Endometrial microvascular endothelial cells (primary cell): ENCODE data around the gene PHYH. TPM values are rescaled to one million over a fixed set of nuclear protein-coding genes. Genes with fewer than 3 reads are reported as not detected.

Experiments used
- in situ Hi-C: cut with HindIII; loops from 2 replicates; pipeline ENCODE4 v1.10.0; 2017; ENCODE audit warnings: low sequenced_read_pairs, low pct_unique_long_range_greater_than_20kb; ENCODE audit errors: inconsistent ontology term
- total RNA-seq: library from RNA; depleted of rRNA; stranded (reverse); fragments of >200 nt; gene quantifications from one replicate; pipeline ENCODE4 v1.2.3, GENCODE V29; 2015; ENCODE audit errors: inconsistent ontology term

Gene PHYH
- total RNA-seq, 1 donor from 2014 or later, result 7.1 TPM

DNA sequence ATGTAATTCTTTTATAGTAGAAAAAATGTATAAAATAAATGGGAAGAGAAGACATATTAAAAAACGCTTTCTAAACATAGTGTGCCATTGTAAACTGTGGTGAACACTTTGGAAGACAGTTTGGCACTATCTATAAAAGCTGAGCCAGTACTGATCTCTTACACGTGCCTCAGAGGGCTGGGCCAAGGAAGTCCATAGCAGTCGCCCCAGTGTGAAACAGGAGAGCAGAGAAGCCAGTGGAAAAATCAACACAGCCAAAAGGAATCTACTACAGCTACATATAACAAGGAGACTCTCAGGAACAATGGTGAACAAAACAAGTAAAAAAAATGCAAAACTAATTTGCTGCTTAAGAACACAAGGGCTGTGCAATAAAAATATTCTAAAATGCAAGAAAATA is 27.7 kb upstream of the PHYH start:
- in situ Hi-C loops, result no loop called here

DNA sequence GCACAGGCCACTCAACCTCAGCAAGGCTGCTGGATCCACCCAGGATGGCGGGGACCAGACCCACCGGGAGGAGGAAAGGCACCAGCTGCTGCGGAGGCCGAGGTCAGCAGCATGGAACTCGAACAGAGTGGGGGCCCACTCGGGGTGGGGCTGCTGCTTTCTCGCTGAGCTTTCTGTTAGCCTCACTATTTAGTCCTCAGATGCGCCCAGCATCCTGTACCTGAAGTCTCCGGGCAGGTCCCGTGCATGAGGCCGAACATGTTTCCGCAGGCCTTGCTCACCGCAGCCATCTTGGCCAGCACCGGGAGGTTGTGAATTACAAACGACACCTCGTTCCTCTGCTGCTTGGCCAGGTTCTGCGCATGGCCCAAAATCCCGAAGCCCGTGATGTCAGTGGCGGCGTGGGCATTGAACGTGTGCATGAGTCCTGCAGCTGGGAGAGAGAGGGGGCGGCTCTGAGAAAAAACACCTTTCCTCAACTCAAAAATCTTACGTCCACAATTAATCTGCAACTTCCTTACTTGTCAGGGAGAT is 22.8 kb upstream of the PHYH start:
- in situ Hi-C loops, result no loop called here

DNA sequence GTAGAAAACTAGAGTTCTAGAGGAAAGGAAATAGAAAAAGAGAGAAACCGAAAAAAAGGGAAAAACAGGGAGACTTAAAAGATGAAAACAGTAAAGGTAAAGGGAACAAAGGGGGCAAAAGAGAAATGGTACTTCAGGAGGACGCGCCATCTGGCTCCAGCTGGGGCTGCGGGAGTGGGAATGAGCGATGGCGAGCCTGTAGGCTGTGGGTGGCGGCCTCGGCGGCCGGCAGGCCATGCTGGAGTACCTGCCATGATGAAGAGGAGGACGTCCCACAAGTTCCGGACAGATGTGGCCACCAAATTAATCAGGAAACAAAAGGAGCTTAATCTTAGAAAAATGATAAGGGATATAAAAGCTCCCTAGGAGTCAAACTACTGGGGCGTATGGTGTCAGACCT is 21.7 kb upstream of the PHYH start:
- in situ Hi-C loops, result no loop called here

DNA sequence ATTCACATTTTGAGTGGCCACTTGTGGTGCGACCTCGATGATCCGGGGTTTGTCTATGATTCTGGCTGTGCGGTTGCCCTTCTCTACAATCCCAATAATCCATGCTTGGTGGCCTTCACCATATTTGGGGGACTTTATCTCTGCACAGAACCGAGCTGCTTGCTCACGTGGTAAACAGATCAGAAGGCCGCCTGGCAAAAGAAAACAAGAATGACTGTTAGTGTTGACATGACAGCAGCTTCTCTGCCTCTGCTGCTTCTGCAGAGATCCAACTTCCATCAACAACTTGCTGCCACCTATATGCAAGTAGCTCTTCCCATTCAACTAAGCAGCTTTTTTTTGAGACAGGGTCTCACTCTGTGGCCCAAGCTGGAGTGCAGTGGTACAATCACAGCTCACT is 19.3 kb upstream of the PHYH start:
- in situ Hi-C loops, result no loop called here

DNA sequence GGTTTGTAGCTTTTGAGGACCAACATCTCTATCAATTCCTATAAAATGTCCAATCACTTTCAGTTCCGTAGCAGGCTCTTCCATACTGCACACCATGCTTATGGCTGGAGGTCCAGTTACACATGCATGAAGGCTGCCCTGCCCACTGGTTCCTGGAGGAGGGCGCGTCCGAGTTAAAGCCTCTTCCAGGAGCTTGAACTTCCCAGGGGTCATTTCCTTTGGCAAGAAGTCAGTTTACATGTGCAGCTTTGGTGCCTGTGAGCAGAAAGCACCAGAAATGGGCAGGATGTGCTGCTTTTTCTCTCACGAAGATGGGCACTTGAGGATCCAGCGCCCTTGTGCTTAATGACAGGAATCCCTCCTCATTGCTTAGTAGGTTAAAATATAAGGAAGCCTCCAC is 17.6 kb upstream of the PHYH start:
- in situ Hi-C loops, result no loop called here

DNA sequence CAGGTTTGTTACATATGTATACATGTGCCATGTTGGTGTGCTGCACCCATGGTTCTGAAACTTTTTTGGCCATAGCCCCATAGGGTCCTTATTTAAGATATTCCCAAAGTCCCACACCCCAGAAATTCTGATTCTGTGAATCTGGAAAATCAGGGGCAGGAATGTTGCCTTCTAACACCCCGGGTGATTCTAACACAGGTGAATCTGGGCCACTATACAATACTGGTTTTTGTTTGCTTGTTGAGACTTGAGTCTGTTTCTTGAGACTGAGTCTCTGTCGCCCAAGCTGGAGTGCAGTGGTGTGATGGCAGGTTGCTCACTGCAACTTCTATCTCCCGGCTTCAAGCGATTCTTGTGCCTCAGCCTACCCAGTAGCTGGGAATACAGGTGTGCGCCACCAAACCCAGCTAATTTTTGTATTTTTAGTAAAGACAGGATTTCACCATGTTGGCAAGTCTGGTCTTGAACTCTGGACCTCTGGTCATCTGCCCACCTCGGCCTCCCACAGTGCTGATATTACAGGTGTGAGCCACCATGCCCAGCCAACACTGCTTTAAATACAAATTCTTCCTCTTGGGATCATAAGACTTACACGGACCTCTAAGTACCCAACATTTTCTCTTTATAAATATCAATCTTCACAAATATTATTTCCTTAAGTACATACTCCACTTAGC is 16.9 kb upstream of the PHYH start:
- in situ Hi-C loops, result no loop called here

DNA sequence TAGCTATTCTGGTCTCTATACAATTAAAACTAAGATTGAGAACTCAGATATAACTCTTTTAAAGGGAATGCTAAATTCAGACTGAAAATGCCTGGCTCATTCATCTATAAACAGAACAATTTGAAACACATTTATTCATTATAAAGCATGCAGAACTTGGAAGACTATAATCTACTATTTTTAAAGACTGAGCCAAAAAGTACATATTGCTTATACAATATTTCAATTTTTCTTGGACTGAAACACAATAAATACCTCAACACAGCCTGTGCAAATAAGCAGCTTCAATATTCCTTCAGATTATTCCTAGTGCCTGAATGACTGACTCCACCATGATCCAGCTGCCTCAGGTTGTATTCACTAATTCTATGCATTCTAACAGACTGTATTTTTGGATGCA is 15.5 kb upstream of the PHYH start:
- in situ Hi-C loops, result no loop called here

DNA sequence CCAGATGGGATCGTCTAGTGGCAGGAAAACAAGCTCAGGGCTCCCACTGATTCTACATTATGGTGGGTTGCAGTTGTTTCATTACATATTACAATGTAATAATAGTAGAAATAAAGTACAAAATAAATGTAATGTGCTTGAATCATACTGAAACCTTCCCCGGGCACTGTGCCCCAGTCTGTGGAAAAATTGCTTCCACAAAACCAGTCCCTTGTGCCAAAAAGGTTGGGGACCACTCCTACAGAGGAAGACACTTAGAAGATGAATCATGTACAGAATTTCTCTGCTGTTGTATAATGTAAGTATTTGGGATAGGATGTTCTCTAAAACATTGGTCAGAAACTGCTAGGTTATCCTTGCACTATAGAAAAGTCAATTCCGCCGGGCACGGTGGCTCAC is 11.3 kb upstream of the PHYH start:
- in situ Hi-C loops, result no loop called here

DNA sequence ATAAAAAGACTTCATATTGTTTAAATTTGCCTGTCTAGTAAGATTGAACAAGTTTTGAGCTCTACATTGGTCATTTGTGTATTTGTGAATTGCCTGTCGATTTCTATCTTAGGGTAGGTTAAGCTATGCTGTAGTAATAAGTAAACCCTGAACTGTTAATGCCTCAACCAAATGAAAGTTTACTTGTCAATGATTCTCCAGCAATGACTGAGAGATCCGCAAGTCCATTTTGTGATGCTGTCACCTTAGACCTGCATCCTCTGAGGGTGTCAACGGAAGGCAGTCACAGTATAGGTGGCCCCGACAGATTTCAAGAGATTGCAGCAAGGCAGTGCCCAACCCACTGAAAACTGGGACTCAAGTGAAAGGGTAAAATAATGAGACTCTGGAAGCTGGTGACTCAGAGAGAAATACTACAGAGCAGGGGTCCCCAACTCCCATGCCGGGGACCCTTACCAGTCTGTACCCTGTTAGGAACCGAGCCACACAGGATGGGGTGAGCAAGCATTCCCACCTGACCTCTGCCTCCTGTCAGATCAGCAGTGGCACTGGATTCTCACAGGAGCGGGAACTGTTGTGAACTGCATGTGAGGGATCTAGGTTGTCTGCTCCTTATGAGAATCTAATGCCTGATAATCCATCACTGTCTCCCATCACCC is 10.8 kb upstream of the PHYH start:
- in situ Hi-C loops, result no loop called here

DNA sequence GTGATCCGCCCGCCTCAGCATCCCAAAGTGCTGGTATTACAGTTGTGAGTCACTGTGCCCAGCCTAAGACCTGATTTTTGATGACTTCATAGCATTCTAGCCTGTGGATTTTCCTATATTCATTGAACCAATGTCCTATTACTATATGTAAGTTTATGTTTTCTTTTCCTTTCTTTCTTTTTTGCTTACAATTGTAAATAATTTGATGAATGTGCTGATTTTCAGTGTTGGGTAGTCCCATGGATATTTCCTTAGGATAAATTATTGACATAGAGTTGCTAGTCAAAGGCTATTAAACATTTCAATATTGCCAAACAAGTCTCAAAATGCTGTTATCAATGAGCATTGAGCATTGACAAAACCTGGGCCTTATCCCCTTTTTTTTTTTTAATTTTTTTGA is 9.9 kb upstream of the PHYH start:
- in situ Hi-C loops, result no loop called here

DNA sequence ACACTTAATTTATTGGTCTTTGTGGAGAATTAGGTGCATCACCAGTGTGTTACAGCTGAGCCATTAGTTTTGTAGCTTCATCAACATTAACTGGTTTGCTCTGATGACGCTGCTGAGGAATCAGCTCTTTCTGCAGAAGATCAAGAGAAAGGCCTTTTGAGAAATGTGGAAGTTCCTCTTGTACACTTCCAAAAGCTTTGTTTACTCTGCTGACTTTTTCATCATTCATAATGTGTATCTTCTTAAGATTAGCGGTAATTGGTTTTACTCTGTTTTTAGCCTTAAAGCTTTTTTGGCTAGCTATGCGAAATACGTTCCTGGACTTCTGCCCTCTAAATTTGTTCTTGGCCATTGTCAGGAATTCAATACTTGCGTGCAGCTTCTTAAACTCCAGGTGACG is 8.2 kb upstream of the PHYH start:
- in situ Hi-C loops, result no loop called here

DNA sequence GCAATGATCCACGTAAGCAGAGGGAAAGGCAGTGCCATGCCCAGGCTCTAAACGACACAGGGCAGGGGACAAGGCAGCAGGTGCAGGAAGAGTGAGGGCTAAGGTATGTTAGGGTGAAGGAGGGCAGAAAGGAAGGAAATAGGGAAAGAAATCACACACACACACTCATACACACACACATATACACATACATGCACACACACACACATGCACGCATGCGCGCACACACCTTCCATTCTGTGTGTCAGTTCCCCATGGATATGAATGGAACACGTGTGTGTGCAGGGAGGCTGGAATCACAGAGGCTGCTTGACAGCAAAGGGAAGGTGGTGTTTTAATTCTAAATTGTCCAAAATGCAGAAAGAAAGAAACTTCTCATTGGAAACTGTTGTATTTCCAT is 6.2 kb upstream of the PHYH start:
- in situ Hi-C loops, result no loop called here

DNA sequence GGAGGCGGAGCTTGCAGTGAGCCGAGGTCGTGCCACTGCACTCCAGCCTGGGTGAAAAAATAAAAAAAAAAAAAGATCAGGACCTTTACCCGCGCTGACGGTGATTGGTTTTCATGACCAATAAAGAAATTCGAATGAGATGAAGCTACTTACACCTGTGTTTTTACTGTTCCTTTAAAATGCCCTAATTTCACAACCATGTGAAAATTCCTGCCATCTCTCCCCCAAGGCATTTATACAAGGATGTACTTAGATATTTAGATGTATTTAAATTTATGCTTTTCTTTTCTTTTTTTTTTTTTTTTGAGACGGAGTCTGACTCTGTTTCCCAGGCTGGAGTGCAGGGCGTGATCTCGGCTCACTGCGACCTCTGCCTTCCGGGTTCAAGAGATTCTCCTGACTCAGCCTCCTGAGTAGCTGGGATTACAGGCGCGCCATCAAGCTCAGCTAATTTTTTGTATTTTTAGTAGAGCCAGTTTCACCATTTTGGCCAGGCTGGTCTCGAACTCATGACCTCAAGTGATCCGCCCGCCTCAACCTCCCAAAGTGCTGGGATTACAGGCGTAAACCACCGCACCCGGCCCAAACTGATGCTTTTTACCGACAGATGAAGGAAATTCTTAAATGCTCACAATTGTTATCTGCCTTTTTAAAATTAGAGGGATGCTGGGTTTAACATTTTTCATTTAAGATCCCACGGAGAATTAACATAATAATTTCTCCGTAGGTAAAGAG is 3.1 kb upstream of the PHYH start:
- in situ Hi-C loops, result no loop called here

DNA sequence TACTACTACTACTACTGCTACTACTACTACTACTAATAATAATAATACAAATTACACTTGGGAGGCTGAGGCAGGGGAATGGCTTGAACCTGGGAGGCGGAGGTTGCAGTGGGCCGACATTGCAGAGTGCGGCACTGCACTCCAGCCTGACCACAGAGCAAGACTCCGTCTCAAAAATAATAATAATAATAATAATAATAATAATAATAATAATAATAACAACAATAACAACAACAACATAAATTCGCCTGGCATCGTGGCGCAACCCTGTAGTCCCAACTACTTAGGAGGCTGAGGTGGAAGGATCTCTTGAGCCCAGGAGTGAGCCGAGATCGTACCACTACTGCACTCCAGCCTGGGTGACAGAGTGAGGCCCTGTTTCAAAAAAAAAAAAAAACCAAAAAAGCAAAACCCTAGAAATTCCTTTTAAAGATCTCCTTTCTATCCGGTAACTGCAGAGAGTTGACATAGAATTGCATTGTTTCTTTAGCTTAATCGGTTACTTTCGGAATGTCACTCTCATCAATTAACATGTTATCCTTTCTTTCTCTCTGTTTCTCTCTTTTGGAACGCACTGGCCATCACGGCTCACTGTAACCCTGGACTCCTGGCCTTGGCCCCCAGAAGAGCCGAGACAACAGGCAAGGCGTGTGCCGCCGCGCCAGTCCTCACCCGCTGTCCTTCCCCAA is 972 bp downstream of the PHYH start:
- in situ Hi-C loops, result no loop called here

DNA sequence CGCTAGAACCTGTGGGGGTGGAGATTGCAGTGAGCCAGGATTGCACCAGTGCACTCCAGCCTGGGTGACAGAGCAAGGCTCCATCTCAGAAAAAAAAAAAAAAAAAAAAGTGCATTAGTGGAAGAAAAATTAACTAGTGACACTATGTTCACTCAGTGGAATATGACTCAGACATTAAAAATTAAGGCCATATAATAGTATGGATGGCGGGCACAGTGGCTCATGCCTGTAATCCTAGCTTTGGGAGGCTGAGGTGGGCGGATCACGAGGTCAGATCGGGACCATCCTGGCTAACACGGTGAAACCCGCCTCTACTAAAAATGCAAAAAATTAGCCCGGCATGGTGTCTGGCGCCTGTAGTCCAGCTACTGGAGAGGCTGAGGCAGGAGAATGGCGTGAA is 3.4 kb downstream of the PHYH start:
- in situ Hi-C loops, result no loop called here

DNA sequence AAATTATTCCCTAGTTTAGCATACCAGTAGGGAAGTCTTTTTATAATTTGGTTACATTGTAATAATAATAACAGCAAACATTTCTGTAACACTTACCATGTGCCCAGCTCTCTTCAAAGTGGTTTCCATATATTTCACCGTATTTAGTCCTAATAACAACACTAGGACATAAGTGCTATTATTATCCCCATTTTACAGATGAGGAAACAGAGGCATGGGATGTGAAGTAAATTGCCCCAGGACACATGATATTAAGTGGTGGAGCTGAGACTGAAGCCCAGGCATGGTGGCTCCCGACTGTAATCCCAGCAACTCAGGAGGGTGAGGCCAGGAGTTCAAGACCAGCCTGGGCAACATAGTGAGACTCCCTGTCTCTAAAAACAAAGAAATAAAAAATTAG is 5.1 kb downstream of the PHYH start:
- in situ Hi-C loops, result no loop called here

DNA sequence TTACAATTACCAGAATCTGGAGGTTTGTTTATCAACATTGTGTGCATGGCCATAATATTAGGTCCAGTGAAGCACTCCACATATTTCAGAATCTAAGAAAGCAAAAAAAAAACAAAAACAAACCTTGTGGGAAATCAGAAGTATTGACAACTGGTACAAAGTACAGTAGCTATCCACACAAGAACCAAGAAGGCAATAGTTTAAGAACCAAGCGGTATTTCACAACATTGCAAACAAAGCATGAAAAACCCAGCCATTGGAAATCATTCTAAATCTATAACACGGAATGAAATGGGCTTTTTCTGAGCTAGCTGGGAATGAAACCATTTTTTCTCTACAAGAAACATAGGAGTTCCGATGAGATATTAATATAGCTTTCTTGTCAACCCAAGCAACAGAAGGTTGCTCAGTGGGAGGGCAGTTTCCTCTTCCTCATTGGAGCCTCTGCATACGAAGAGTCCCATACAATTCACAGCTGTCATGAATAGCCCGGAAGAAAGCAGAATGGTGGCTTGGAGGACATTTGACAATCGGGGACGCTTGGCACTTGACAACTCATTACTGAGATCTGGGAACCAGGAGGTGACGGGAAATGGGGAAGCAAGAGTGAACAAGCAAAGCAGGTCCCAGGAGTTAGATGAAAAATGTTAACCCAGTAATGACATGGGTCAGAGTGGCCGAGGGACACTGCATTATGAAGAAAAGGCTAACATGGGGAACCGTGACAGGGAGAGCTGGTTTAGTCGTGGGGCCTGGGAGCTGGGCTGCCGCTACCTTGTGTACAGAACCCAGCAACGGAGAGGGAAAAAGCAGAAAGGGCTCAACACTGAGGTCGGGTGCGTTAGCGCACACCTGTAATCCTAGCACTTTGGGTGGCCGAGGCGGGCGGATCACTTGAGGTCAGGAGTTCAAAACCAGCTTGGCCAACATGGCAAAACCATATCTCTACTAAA is 7.8 kb downstream of the PHYH start:
- in situ Hi-C loops, result no loop called here

DNA sequence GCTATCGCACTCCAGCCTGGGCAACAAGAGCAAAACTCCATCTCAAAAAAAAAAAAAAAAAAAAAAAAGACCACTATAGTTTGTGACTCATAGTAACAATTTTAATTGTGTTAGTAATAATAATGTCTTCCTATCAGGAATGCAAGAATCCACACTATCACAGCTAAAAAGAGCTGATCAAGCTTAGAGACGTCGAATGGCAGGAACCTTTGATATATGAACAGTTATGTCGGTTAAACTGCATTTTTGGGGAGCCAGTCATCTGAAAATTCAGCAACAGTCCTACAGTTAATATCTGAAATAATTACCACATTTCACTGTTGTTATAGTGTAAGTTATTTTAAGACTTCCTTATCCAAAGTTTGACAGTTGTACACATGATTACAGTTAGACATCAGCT is 8.8 kb downstream of the PHYH start:
- in situ Hi-C loops, result no loop called here

DNA sequence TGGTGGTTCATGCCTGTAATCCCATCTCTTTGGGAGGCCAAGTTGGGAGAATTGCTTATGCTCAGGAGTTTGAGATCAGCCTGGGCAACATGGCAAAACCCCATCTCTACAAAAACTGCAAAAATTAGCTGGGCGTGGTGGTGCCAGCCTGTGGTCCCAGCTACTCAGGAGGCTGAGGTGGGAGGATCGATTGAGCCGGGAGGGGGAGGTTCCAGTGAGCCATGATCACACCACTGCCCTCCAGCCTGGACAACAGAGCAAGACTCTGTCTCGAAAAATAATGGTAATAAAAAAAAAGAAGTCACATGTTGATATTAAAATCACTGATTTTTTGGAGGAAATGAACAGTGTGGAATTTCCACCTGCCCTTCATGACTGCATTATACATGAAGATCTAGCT is 15.8 kb downstream of the PHYH start:
- in situ Hi-C loops, result no loop called here
